HG02885 (cell line): ENCODE data around the gene RPL7A.
A peak's percentile ranks its signal among the peaks of the same experiment; 100 is the strongest.
"Not testable (repeated sequence)": the region's sequence is repeated elsewhere in the genome, so short reads cannot be mapped to it uniquely, and the experiment has no call there.

ENCODE experiments used
- ATAC-seq: cut with Tn5 transposase; IDR thresholded peaks from one replicate; pipeline ENCODE4 v1.9.1; 2021; ENCODE audit warnings: mild to moderate bottlenecking; ENCODE audit not compliant: unreplicated experiment, poor library complexity

The RPL7A gene

GRCh38 chr9:133327021-133327420 lies 21.0 kb upstream of the RPL7A start:
- not testable (repeated sequence) for ATAC-seq

- no peak for ATAC-seq
Measured at GRCh38 chr9:133327834-133328484, 20.1 kb upstream of the RPL7A start.

GRCh38 chr9:133329306-133330156 lies 18.5 kb upstream of the RPL7A start:
- ATAC-seq, result not testable (repeated sequence)

- no peak for ATAC-seq
Measured at GRCh38 chr9:133331221-133331620, 16.8 kb upstream of the RPL7A start.

GRCh38 chr9:133331641-133332380 lies 16.2 kb upstream of the RPL7A start:
- no peak for ATAC-seq

GRCh38 chr9:133332381-133332730 lies 15.7 kb upstream of the RPL7A start:
- no peak for ATAC-seq

GRCh38 chr9:133333011-133333410 lies 15.0 kb upstream of the RPL7A start:
- no peak for ATAC-seq

GRCh38 chr9:133333566-133333965 lies 14.5 kb upstream of the RPL7A start:
- no peak for ATAC-seq

GRCh38 chr9:133334161-133334560 lies 13.9 kb upstream of the RPL7A start:
- no peak for ATAC-seq

- not testable (repeated sequence) for ATAC-seq
Measured at GRCh38 chr9:133334888-133335287, 13.1 kb upstream of the RPL7A start.

GRCh38 chr9:133335924-133336811 lies 11.8 kb upstream of the RPL7A start, which contains the start of gene SURF6:
SURF6 (minus strand) TSS chr9:133336188; CDS start chr9:133336132, 56 bp downstream.
- peak; percentile 89 for ATAC-seq

- no peak for ATAC-seq
Measured at GRCh38 chr9:133339641-133340040, 8.4 kb upstream of the RPL7A start.

GRCh38 chr9:133340256-133340655 lies 7.8 kb upstream of the RPL7A start:
- ATAC-seq, result no peak

GRCh38 chr9:133340916-133341315 lies 7.1 kb upstream of the RPL7A start:
- ATAC-seq, result no peak

- ATAC-seq, result no peak
Measured at GRCh38 chr9:133341369-133342068, 6.5 kb upstream of the RPL7A start.

- ATAC-seq, result no peak
Measured at GRCh38 chr9:133342069-133342406, 6.0 kb upstream of the RPL7A start.

GRCh38 chr9:133342570-133342969 lies 5.4 kb upstream of the RPL7A start:
- ATAC-seq, result no peak

GRCh38 chr9:133344071-133344470 lies 3.9 kb upstream of the RPL7A start:
- no peak for ATAC-seq

GRCh38 chr9:133344979-133345378 lies 3.0 kb upstream of the RPL7A start:
- ATAC-seq, result no peak

GRCh38 chr9:133345596-133345995 lies 2.4 kb upstream of the RPL7A start:
- no peak for ATAC-seq
